Stimulated activated CD4-positive, alpha-beta T cell treated with anti-CD3 and anti-CD28 coated beads, Interleukin-2, amount 100 ng/mL, for 24 hours (primary cell): ENCODE results near the gene LCA5L.

Experiments used
- DNase-seq, 2 donors: peaks; one replicate each; pipeline ENCODE4 v3.0.0-alpha.2; 2020

LCA5L gene

DNA sequence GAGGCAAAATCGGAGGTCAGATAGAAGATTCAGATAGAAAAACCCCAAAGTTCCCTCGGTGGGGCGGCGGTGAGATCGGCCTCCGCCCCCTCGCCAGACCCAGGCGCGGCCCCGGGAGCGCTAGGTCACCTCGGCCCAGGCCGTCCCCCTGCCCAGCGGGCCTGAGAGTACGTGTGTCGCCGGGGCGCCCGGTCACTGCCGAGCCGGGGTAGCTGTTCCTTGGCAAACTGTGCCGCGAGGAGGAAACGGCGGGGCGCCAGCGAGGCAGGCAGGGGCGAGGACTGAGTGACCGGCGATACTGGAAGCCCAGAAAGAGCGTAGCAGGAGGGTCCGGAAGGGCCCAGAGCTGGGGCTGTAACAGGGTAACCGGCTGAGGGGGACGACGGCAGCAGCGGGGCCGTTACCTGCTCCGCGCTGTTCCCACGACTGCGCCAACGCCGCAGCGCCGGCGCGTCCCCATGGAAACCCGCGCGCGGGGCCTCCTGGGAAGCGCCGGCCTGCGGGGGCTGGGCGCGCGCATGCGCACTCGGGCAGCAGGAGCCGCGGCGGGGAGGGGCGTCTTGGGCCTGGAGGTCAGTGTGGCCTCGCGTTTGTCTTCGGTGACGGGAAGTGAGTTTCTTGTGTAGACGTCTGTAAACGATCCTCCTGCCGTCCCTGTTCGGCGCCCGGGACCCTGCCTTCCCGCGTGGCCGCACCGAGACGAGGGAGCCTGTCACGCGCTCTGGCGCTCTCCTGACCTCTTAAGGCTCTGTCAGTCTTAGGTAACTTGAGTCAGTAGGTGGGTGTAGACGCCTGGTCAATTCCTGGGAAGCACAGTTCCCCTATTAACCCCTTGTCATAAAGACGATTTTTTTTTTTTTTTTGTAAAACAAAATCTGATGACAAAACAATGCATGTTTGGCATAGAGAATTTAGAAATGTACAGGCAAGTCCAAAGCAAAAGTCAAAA, at the start of gene LCA5L:
TSS of gene LCA5L (minus strand) at position 458 of the 949 bp plus-strand sequence. CDS start 17,285 bp downstream, outside the sequence.
- DNase-seq, result peak; percentile 90 to 92

DNA sequence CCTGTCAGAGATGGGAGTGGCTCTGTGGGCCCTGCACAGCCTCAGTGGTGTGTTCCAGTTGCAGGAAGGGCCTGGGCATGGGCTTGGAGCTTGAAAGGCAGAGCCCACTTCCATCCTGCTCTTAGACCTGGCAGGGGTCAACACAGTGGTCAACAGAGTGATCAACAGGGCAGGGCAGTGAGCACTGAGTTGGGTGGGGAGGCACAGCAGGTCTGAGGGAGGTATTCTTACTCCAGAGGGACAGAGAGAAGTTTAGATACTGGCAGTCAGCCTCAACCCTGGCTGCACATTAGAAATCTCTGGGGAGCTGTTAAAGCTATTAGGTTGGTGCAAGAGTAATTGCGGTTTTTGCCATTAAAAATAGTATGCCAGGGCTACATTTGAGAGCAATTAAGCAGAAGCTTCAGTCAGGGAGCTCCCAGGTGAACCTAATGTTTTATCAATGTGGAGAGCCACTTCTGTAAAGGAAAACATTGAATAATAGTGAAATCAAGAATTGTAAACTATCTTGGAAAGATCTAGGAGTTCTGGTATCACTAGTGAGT, 43.9 kb upstream of the LCA5L start:
- DNase-seq, result no peak

DNA sequence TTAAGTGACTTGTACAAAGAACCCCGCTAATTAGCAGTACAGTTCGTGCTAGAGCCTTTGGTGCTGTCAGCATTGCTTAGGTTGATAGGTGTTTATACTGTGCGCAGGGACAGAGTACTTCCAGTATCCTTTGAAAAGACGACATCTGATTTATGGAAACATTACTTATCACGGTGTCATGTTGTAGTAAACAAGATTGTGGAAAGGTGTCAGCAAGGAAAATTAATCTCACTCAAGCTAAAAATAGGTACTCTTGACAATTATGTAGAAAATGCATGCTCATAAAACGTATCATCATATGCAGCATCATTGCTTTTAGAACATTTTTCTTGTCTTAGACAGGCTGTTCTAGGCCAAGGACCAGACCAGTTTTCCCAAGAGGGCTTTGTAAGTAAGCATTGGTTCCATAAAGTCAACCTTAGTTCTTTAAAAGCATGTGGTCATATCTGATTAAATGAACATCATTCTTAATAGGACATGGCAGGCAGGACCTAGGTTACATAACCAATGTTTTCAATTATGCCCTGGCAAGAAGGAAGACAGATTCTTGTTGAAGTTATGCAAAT, 39.2 kb upstream of the LCA5L start:
- DNase-seq, result no peak

- DNase-seq, result no peak
These were observed 38.3 kb upstream of the LCA5L start for GRCh38 chr21:39483917-39484316.

GRCh38 chr21:39481886-39482285, 36.3 kb upstream of the LCA5L start:
- DNase-seq, result no peak

DNA sequence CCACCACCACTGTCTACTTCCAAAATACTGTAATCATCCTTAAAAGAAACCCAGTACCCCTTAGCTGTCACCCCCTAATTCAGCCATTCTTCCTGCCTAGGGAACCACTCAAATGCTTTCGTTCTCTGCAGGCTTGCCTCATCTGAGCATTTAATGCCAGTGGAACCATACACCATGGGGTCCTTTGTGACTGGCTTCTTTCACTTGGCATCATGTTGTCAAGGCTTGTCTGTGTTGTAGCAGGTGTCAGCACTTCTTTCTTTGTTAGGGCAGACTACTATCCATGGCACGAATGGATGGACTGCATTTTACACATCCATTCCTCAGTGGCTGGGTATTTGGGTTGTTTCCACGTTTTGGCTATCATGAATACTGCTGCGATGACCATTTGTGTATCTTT, 34.7 kb upstream of the LCA5L start:
- DNase-seq, result no peak

DNA sequence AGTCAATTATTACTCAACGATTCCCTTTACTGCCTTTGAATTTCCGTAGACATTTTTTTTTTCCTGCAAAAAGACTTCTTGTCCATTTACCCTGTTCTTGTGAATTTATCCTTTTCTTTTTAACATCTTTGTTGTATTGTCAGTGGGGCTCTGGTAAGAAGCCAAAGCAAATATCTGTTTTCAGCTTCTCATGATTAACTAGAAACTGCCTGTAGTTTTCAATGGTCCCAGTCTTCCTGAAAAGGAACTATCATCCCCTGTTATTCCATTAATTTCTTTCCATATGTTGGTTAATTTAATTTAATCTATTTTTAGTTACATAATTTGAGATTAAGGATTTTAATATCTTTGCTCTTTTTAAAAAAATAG, 34.2 kb upstream of the LCA5L start:
- no peak for DNase-seq

- DNase-seq, result no peak
These were observed 33.7 kb upstream of the LCA5L start for GRCh38 chr21:39479164-39479813.

- DNase-seq, result no peak
These were observed 29.0 kb upstream of the LCA5L start for GRCh38 chr21:39474611-39475010.

DNA sequence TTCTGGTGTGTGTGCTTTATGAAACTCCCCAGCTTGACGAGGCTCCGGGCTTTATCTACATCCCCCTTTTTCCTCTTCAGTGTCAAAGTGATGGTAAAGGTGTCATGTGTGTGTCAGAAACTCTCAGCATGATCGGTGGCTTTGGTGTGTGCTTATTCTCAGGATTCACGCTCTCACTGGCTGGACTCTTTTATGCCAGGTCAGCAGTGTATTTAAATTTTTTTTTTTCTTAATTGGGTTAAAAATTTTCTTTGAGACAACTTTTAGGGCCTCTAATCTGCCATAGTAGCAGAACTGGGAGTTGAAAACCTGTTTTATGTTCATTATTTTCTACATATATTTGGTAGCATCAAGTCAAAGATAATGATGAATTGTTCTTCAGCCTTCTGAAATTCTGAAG, 27.2 kb upstream of the LCA5L start:
- DNase-seq, result no peak

DNA sequence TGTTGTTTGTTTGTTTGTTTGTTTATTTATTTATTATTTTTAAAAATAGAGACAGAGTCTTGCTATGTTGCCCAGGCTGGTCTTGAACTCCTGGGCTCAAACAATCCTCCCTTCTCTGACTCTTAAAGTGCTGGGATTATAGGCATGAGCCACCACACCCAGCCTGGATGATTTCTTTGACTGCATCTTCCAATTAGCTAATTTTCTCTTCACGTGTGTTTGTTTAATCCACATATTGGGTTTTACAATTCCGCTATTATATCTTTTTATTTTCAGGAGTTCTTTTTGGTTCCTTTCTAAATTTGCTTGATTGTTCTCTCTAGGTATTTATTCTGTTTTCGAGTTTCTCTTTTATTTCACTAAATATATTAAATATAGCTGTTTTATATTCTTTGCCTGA, 26.0 kb upstream of the LCA5L start:
- DNase-seq, result no peak

- DNase-seq, result no peak
These were observed 23.0 kb upstream of the LCA5L start for GRCh38 chr21:39468559-39468958.

GRCh38 chr21:39467746-39468145, 22.2 kb upstream of the LCA5L start:
- no peak for DNase-seq

DNA sequence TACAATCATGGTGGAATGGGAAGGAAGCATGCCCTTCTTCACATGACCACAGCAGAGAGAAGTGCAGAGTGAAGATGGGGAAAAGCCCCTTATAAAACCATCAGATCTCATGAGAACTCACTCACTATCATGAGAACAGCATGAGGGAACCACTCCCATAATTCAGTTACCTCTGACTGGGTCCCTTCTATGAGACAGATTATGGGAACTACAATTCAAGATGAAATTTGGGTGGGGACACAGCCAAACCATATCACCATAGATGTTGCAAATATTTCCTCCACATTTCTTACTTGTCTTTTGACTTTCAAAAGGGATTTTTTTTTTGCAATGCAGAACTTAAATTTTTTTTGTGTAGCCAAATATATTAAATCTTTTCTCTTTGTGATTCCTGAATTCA, 21.0 kb upstream of the LCA5L start:
- DNase-seq, result no peak

GRCh38 chr21:39463308-39463707, 17.7 kb upstream of the LCA5L start:
- DNase-seq, result no peak

GRCh38 chr21:39461419-39461818, 15.8 kb upstream of the LCA5L start:
- no peak for DNase-seq

DNA sequence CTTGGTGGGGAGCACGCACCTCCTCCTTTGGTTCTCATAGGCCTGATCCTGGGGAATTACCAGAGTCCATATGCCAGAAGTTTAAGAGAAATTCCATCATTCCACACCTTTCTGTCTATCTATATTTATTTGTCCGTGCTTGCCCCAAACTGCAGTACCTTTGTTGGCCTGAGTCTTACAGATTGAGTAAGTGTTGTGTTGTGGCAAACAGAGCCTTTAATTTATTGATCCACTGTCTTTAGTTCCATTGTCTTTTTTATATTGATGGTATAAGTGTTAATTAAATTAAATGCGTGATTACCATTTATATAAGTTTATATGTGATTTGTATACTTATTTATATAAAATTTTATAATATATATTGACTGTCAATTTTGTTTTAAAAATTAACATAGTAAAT, 11.1 kb upstream of the LCA5L start:
- DNase-seq, result no peak

DNA sequence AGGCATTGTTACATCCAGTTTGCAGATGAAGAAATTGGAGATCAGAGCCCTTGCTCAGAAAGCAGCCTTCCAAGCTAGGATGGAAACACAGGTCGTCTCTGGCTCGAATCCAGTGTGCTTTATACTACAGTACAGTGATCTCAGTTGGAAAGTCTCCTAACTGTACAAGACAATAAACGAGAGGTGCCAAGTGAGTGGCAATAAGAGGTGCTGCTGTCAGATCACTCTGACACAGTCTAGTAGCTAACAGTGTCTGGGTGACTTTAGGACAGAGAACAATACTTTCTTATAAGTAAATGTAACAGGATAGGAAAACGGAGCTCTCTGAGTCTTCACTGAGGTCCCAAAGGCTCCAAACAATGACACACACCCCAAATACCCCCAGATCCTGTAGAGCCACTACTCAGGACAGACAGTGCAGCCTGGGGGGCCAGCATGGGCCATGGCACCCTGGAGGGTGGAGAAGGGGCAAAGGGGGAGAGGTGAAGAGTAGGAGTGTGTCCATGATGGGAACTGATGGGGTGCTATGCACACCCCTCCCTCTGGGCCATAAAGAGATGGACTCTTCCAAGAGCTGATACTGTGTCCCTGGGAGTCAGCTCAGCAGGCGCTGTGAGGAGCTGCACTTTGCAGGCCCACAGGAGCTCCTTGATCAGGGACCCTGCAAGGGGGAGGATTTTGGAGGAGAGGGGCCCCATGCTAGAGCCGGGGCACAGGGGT, 9.5 kb upstream of the LCA5L start:
- no peak for DNase-seq

GRCh38 chr21:39453571-39454179, 8.1 kb upstream of the LCA5L start:
- no peak for DNase-seq

DNA sequence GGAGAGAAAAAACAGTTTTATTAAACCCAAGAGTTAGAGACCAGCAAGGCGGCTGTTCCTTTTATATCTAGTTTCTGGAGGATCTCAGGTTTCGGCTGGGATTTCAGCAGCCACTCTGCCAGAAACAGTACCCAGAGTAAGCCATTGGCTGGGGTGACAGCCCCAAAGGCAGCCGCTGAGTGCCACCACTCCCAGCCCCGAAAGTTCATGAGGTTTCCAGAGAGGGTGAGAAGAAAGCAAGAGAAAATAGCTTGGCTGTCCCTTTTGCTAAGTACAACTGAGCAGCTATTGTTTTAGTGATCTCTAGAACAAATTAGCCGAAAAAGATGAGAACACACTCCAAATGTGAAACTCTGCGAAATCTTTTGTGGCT, 7.4 kb upstream of the LCA5L start:
- DNase-seq, result no peak

- no peak for DNase-seq
These were observed 6.8 kb upstream of the LCA5L start for GRCh38 chr21:39452207-39452969.
